ENCODE results near the gene FRMD4A.

- TF ChIP-seq, protein P1, sequence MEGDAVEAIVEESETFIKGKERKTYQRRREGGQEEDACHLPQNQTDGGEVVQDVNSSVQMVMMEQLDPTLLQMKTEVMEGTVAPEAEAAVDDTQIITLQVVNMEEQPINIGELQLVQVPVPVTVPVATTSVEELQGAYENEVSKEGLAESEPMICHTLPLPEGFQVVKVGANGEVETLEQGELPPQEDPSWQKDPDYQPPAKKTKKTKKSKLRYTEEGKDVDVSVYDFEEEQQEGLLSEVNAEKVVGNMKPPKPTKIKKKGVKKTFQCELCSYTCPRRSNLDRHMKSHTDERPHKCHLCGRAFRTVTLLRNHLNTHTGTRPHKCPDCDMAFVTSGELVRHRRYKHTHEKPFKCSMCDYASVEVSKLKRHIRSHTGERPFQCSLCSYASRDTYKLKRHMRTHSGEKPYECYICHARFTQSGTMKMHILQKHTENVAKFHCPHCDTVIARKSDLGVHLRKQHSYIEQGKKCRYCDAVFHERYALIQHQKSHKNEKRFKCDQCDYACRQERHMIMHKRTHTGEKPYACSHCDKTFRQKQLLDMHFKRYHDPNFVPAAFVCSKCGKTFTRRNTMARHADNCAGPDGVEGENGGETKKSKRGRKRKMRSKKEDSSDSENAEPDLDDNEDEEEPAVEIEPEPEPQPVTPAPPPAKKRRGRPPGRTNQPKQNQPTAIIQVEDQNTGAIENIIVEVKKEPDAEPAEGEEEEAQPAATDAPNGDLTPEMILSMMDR (IDR thresholded peaks at IDR 0.05; ENCODE audit: insufficient read depth, low read length, poor library complexity, severe bottlenecking): no peak
- no peak for TF ChIP-seq EZH2phosphoT487 (conservative IDR thresholded peaks at IDR 0.05; ENCODE audit: low read length)
Measured at GRCh38 chr10:14086596-14086995, 244.1 kb downstream of the FRMD4A start.

All from SU-DHL-6 (cell line).